ENCODE measurements around the gene C14orf132. TPM values are rescaled to one million over a fixed set of nuclear protein-coding genes. Genes with fewer than 3 reads are reported as not detected.

Gene C14orf132
- total and polyA plus RNA-seq, 9 of the 15 experiments (the other 6 are each of a cell fraction or from before 2014, with no cell fraction given): not detected

GRCh38 chr14:96084796-96085195 lies 45.6 kb downstream of the C14orf132 start (continued):
- TF ChIP-seq ZNF277 (CRISPR knock-in tag; IDR thresholded peaks at IDR 0.05; ENCODE audit: borderline replicate concordance): no peak
- no peak for TF ChIP-seq ID3 (CRISPR knock-in tag; IDR thresholded peaks at IDR 0.05)
- no peak for TF ChIP-seq ID3 (tag; IDR thresholded peaks at IDR 0.05)

GRCh38 chr14:96085369-96085768 lies 46.2 kb downstream of the C14orf132 start:
- FAIRE-seq: no peak
- no peak overlapping the region for H3K4me2 ChIP-seq (ENCODE audit: insufficient read depth, low read length)
- H3K27ac ChIP-seq (ENCODE audit: extremely low read depth, low read depth, low read length): no peak overlapping the region
- ChIA-PET CTCF (ENCODE audit: low intra/inter-chr PET ratio) (no interaction called here), POLR2A (no interaction called here)
- no peak for DNase-seq (ENCODE audit: extremely low read depth in 1 of 4, low spot score in 3 of 4)
- H3K4me3 ChIP-seq: no peak overlapping the region
- intact Hi-C loops (cut with micrococcal nuclease): no loop called here
- TF ChIP-seq HNRNPUL1 (IDR thresholded peaks at IDR 0.05; ENCODE audit: low read length) (no peak), HMBOX1 (IDR thresholded peaks at IDR 0.05) (no peak), NCOR1 (IDR thresholded peaks at IDR 0.05) (no peak), ZNF121 (CRISPR knock-in tag; conservative IDR thresholded peaks at IDR 0.05) (no peak), HMGN3 (IDR thresholded peaks at IDR 0.05; ENCODE audit: borderline replicate concordance, extremely low read depth, insufficient read length, low read depth, low read length) (no peak), TEAD4 (IDR thresholded peaks at IDR 0.05; ENCODE audit: low read length) (no peak), TEAD4 (CRISPR knock-in tag; IDR thresholded peaks at IDR 0.05; ENCODE audit: borderline replicate concordance) (no peak), KAT2B (IDR thresholded peaks at IDR 0.05; ENCODE audit: low read depth, low read length) (no peak), NCOA2 (IDR thresholded peaks at IDR 0.05; ENCODE audit: partially characterized antibody in 2 of 2) (no peak), PHF8 (IDR thresholded peaks at IDR 0.05; ENCODE audit: borderline replicate concordance, low read length) (no peak), ZNF280B (CRISPR knock-in tag; IDR thresholded peaks at IDR 0.05) (no peak), TEAD1 (CRISPR knock-in tag; IDR thresholded peaks at IDR 0.05) (no peak)
- H3K4me1 ChIP-seq (replicated peaks in 1 of 2; ENCODE audit: control insufficient read depth in 2 of 2, insufficient read depth in 2 of 2, low read length in 2 of 2): no peaks in the 10 kb centered on the region
- peaks cover 0 to 38% of the 10 kb centered on the region in 2 experiments; a peak in 2 of 5 replicates for H3K27me3 ChIP-seq (ENCODE audit: control insufficient read depth in 2 of 2, insufficient read depth in 2 of 2, low read length in 2 of 2)
- H3K9me1 ChIP-seq (ENCODE audit: control insufficient read depth, insufficient read depth, low read length): no peaks in the 10 kb centered on the region
- H2AFZ ChIP-seq (ENCODE audit: low read depth, low read length): no peak overlapping the region
- WGBS (ENCODE audit: insufficient coverage, low coverage, missing lambda C conversion rate): 0% methylated on average over 8 of the region's 8 CpGs
- H3K9ac ChIP-seq (ENCODE audit: insufficient read depth in 1 of 2, low read depth in 2 of 2, low read length in 2 of 2): no peak overlapping the region
- no peaks in the 10 kb centered on the region for H3K79me2 ChIP-seq (ENCODE audit: control insufficient read depth, insufficient read depth, low read length)
- no peaks in the 10 kb centered on the region for H4K20me1 ChIP-seq (replicated peaks; ENCODE audit: control insufficient read depth, insufficient read depth, low read length)
- in situ Hi-C loops (cut with MboI): no loop called here
- no peaks in the 10 kb centered on the region for H3K36me3 ChIP-seq (ENCODE audit: control insufficient read depth, insufficient read depth, low read length)
- no peaks in the 10 kb centered on the region for H3K9me3 ChIP-seq (replicated peaks; ENCODE audit: control insufficient read depth, insufficient read depth, low read depth, low read length)
- no peak for ATAC-seq
- no TSS peak for BruUV-seq (replicated peaks)
